Epithelial cell of esophagus (primary cell): ENCODE results near the gene CCDC192.
A peak's percentile ranks its signal among the peaks of the same experiment; 100 is the strongest.

ENCODE experiments used
- DNase-seq: peaks from one replicate; pipeline ENCODE4 v3.0.0; 2010; ENCODE audit warnings: low read depth
- H3K4me3 ChIP-seq: 2 replicates; pipeline ENCODE4 v1.5.1; 2011; ENCODE audit warnings: mild to moderate bottlenecking, low read length, control low read depth
- TF ChIP-seq, protein P1 (sequence below): IDR thresholded peaks from 2 replicates; pipeline ENCODE4 v1.5.1; 2011; ENCODE audit warnings: low read depth, mild to moderate bottlenecking, low read length, control low read depth, inconsistent platforms; ENCODE audit not compliant: insufficient read depth; ENCODE audit errors: missing control alignments

CCDC192 gene

DNA sequence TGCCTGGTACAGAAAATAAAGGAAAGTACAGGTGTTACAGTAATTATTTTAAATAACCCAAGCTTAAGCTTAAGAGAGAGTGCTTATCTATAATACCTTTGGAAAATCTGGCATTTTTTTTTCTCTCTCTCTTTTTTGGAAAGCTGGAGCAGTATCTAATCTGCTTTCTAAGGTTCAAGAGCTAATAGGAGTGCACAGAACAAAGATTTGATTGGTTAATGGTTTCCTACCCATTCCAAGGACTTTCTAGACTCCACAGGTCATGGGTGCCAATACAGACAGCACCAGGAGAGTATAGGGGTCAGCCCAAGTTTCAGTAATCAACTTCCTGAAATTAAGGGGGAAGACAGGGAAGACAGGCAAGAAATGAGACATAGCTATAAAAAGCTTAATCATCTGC, 276.3 kb downstream of the CCDC192 start:
- no peak overlapping the region for H3K4me3 ChIP-seq
- DNase-seq: no peak
- TF ChIP-seq, protein P1, sequence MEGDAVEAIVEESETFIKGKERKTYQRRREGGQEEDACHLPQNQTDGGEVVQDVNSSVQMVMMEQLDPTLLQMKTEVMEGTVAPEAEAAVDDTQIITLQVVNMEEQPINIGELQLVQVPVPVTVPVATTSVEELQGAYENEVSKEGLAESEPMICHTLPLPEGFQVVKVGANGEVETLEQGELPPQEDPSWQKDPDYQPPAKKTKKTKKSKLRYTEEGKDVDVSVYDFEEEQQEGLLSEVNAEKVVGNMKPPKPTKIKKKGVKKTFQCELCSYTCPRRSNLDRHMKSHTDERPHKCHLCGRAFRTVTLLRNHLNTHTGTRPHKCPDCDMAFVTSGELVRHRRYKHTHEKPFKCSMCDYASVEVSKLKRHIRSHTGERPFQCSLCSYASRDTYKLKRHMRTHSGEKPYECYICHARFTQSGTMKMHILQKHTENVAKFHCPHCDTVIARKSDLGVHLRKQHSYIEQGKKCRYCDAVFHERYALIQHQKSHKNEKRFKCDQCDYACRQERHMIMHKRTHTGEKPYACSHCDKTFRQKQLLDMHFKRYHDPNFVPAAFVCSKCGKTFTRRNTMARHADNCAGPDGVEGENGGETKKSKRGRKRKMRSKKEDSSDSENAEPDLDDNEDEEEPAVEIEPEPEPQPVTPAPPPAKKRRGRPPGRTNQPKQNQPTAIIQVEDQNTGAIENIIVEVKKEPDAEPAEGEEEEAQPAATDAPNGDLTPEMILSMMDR: no peak

DNA sequence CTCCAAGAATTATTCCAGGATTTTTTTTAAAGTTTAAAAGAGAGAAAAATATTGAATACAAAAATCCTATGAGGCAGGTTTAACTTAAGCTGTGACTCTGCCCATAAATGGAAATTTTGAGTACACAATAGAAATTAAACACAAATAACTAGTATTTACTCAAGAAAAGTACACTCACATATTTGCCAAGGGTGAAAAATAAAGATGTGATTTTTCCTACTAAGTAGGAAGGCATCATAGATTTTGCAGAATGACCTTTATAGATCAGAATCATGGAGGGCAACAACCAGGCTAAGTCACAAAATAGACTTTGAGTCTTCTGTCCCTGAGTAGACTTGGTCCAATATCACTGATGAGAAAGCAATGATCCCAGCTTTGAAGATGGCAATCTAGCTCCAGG, 277.7 kb downstream of the CCDC192 start:
- no peak overlapping the region for H3K4me3 ChIP-seq
- DNase-seq: no peak
- TF ChIP-seq, protein P1: no peak

DNA sequence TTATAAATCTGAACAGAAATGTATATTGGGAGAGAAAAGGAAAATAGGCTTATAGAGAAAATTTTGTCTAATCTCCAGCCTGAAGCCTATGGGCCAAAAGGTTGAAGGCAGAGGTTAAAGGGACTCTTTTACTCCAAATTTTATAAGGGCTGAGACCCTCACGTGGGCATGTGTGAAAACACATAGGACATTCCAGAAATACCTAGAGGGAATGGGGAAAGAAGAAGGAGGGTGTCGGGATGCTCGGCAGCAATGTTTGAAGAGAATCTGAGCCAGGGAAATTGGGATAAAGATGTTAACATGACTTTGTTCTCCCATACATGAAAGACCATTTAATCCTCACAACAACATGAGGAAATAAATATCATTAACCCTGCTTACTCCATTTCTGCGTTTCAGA, 278.3 kb downstream of the CCDC192 start:
- DNase-seq: no peak
- TF ChIP-seq, protein P1: no peak
- H3K4me3 ChIP-seq: no peak overlapping the region

DNA sequence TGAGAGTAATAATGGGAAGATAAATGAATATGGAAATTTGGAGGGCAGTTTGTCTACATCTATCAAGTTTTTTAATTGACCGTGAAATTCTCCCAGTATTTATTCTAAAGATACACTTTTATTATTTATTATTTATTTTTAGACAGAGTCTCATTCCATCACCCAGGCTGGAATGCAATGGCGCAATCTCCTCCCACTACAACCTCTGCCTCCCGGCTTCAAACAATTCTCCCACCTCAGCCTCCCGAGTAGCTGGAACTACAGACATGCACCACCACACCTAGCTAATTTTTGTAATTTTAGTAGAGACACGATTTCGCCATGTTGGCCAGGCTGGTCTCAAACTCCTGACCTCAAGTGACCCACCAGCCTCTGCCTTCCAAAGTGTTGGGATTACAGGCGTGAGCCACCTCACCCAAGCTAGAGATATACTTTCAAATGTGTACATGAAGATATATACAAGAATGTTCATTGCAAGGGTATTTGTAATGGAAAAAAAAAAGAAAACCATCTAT, 282.7 kb downstream of the CCDC192 start:
- no peak for DNase-seq
- TF ChIP-seq, protein P1: no peak
- H3K4me3 ChIP-seq: no peak overlapping the region

DNA sequence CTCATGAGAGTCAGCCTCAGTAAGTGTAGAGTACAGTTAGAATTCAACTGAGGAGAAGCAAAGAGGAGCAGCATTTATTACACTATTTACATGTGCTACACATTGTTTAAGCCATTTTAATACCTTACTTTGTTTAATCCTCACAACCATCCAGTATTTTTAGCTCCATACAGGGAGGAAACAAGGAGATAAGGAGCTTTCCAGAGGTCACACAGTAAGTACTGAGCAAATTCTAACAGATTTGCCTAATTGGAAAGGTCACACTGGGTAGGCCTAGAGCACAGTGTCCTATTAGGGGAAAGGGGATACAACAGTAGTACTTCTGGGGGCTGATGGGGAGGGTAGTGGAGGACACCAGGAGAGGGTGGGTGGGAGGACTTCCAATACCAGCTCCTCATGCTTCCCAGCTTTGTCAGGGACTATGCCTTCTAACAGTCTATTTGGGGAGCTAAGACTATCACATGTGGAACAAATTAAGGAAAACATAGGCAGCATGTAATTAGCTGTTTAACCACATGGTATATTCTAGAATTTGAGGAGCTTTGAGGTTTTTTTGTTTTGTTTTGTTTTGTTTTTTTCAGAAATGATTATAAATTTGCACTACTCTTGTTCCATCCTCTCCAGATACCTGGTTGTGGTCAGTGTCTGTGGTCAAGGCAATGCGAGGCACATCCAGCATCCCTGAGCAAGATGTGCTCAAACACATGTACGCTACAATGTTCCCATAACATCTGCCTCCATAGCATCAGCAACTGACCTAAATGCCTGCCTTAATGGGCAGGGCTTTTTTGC, 284.4 kb downstream of the CCDC192 start:
- no peak for DNase-seq
- H3K4me3 ChIP-seq: no peak overlapping the region
- TF ChIP-seq, protein P1: no peak

DNA sequence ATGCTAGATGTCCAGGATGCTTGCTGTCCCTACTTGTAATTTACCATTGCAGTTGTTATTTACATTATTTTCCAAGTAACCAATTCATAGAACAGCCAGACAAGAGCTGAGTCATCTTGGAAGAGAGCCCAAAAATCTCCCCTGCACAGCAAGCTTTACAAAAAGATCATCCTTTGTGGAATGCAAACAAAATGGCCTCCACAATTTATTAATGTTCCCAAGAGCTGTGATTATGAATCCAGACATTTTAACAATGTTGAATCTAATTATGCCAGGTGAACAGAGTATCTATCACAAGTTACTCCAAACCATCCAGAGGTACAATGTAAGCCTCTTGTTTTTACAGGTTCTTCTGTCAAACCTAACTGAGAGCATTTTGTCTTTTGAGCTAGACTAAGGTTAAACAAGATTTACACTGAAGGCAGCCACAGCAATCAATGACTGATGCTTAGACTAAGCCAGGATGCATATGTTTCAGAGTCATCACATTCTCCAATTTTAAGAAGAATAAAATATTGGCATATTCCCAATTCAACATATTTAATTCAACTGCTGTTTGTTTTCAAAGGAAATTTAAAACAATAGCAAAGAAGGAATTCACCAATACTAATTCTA, 285.1 kb downstream of the CCDC192 start:
- DNase-seq: peak; percentile 89
- no peak overlapping the region for H3K4me3 ChIP-seq
- TF ChIP-seq, protein P1: no peak
